GM19438 (cell line): ENCODE data around the gene CNTNAP1.

Source experiments
- ATAC-seq: cut with Tn5 transposase; IDR thresholded peaks from one replicate; pipeline ENCODE4 v1.9.1; 2021; ENCODE audit warnings: low read depth; ENCODE audit not compliant: unreplicated experiment

Gene CNTNAP1

DNA sequence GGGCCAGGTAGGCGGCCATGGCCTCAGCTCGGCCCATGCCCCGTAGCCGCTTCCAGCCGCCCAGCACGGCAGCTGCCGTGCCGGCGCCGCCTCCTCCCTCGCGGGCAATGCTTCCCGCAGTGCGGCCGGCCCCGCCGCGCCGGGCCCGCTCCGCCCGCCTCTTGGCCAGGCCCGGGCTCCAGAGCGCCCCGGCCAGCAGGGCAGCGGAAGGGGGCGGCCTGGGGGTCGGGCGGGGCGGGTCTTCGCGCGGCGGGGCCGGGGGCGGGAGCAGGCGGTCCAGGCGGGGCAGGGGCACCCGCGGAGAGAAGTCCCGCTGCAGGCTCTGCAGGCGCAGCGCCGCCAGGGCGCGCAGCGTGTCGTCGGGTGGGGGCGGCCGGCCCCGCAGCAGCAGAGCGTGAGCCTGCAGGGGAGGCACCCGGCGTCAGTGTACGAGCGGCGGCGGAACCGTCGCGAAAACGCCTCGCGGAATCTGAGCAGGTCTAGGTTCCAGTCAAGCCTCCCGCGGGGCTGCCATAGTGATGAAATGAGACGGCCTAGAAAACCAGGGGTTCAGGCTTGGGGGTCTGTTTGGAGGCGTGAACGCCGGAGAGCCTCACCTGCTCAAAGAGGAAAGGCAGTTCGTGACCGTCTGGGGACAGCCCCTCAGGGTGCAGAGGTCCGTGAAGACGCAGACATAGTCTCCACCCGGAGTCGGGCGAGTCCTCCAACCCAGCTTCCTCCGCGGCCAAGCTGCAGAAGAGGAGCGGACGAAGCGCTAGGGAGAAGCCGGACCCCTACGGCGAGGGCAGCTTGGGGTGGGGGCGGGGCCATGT is 12.1 kb upstream of the CNTNAP1 start:
- ATAC-seq = no peak

GRCh38 chr17:42670789-42671657 is 11.3 kb upstream of the CNTNAP1 start:
- ATAC-seq = no peak

DNA sequence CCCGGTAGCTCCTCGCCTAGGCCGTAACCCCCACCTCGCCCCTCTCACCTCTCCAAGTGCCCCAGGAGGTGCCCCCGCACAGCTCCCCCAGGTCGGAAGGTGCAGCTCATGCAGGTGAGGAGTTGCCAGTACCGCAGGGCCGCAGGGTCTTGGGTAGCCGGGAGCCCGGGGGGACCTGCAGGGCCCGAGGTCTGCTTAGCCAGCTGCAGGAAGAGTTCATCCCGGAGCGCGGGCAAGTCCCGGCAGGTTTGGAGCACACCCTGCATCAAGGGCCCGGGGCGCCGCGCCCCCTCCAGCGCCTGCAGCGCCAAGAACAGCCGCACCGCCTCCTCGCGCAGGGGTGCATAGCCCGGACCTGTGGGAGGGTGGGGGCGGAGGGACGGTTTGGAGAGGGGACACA is 10.3 kb upstream of the CNTNAP1 start:
- no peak for ATAC-seq

- no peak for ATAC-seq
Observed at GRCh38 chr17:42673266-42673884, 9.0 kb upstream of the CNTNAP1 start.

- no peak for ATAC-seq
Observed at GRCh38 chr17:42673885-42674754, 8.2 kb upstream of the CNTNAP1 start.

- no peak for ATAC-seq
Observed at GRCh38 chr17:42674755-42675347, 7.5 kb upstream of the CNTNAP1 start.

DNA sequence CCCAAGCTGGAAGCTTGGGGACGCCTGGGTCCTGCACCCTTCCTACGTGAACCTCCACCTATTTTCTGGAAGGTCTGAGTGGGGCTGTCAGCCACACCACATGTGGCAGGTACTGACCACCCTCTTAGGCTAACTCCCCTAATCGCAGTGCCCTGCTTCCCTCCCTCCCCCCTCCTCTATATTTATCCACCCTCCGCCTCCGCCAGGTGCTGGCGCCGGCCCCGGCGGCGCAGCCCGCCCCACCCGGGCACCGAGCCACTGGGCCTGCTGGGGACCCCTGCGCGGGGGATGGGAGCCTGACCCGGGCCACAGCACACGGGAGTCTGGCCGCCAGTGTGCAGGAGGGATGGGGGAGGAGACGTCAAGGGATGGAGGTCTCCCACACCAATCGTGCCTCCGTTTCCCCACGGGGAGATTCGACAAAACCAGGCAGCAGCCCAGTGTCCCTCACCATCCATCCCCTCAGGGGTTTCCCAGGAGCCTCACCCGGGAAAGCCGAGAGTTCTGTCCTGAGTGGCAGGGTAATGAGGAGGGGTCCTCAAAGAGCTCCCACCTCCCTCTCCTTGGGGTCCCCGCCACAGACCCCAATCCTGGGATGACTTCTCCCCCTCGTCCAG is 6.9 kb upstream of the CNTNAP1 start:
- no peak for ATAC-seq

GRCh38 chr17:42675965-42676423 is 6.3 kb upstream of the CNTNAP1 start:
- no peak for ATAC-seq

DNA sequence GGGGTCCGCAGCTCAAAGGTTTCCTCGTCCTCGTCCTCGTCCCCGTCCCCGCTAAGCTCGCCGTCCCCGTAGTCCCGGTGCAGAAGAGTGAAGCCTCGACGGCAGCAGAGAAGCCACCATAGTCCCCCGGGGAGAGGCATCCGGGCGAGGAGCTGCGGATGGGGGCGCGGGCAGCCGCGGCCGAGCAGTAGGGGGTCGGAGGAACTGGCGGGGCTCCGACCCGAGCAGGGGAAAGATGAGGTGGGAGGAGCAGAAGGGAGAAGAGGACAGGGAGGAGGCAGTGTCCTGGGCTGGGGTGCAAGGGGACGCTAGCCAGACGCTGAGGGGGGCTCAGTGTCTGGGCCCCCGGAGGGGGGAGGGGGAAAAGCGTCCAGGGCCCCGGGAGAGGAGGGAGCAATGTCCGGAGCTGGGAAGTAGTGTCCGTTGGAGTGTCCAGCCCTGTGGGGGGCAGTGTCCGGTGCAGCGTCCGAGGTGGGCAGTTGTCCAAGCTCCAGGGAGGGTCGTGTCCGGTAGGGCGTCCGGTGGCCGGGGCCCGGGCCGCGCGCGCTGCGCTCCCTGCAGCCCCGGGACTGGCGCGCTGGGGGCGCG is 5.8 kb upstream of the CNTNAP1 start, which contains the start of gene PLEKHH3:
TSS of gene PLEKHH3 (minus strand) at position 571 of the 588 bp plus-strand sequence. CDS start at position 140, 431 bp downstream.
- no peak for ATAC-seq

- ATAC-seq = peak; percentile 48
Observed at GRCh38 chr17:42677012-42677857, 5.1 kb upstream of the CNTNAP1 start.

- no peak for ATAC-seq
Observed at GRCh38 chr17:42677921-42678781, 4.2 kb upstream of the CNTNAP1 start.

DNA sequence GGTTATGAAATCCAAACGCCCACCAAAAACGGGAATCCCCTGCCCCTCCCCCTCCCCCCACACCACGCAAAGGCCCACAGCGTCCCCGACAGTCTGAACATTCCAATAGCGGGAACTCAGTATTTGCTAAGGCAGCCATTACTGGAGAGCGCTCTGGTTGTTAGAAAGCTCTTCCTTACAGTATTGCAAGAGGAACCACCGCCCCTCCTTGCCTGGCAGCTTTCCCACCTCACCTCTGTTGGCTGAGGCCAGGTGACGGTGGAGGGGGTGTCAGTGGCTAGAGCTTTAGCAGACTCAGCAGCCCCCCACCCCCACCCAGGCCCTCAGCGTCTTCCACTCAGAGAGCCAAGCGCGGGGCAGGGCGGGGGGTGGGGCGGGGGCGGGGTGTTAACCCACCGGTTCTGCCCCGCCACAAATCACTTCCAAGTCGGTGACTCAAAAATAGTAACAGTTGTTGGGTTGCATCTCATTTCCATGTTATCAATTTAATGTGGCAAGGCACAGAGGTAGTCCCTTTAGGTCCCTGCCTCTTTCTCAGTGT is 3.3 kb upstream of the CNTNAP1 start:
- ATAC-seq = no peak

GRCh38 chr17:42679492-42680330 is 2.6 kb upstream of the CNTNAP1 start:
- ATAC-seq = no peak

GRCh38 chr17:42680331-42680808 is 2.0 kb upstream of the CNTNAP1 start:
- no peak for ATAC-seq

DNA sequence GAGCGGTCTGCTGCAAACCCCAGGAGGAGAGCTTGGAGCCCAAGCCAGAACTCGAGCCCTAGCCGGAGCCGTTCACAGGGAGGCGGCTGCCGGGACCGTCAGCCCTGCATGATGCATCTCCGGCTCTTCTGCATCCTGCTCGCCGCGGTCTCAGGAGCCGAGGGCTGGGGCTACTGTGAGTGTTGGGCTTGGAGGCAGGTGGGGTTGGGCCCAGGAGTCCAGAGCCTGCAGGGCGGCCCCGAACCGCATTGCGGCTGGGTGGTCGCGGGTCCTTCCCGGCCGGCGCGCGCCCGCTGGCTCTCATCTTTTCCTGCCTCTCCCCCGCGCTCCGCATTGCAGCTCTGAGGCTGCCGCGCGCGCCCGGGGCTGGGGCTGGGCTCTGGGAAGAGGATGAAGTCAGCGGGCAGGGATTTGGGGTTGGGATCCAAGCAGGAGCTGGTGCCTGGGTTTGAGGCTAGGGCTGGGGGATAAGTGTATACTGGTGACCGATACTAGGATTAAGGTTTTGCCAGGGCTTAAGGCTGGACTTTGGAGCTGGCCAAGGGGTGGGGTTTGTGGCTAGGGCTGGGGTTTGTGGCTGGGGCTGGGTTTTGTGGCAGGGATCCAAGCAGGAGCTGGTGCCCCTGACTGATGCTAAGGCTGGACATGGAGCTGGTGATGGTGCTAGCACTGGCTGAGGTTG is 532 bp downstream of the CNTNAP1 start:
- ATAC-seq = no peak
